Tibial nerve (tissue), 4 donors: ENCODE data around the gene MICU2. TPM values are rescaled to one million over a fixed set of nuclear protein-coding genes. Genes with fewer than 3 reads are reported as not detected.

Experiments
- DNase-seq, 2 donors: peaks; one replicate each; pipeline ENCODE4 v3.0.0-alpha.2; 2019; ENCODE audit warnings: low spot score in 2 of 2
- H3K27ac ChIP-seq, 4 donors: fragments of 200-600 bp; sonication (generic) in 3 of 4; one replicate each; pipeline ENCODE4 v1.5.1; 2017 to 2019; ENCODE audit warnings: mild to moderate bottlenecking in 1 of 4
- H3K27me3 ChIP-seq, 2 donors: fragments of 200-600 bp; sonication (generic) in 1 of 2; one replicate each; pipeline versions ENCODE4 v1.5.1 to v1.6.0; 2017 to 2019
- H3K36me3 ChIP-seq, 3 donors: fragments of 200-600 bp; sonication (generic); one replicate each; pipeline ENCODE4 v1.5.1; 2018 to 2019
- H3K4me1 ChIP-seq, 4 donors: fragments of 200-600 bp; sonication (generic) in 3 of 4; one replicate each; pipeline ENCODE4 v1.5.1; 2017 to 2019
- H3K4me3 ChIP-seq, 4 donors: fragments of 200-600 bp; sonication (generic) in 3 of 4; one replicate each; pipeline ENCODE4 v1.5.1; 2017 to 2019; ENCODE audit warnings: mild to moderate bottlenecking in 1 of 4, moderate library complexity in 1 of 4
- H3K9me3 ChIP-seq, 4 donors: fragments of 200-600 bp; sonication (generic) in 3 of 4; one replicate each; pipeline ENCODE4 v1.5.1; 2017 to 2019
- CTCF ChIP-seq, 5 experiments: fragments of 200-600 bp in 3 of 5; fragments of 450-650 bp in 2 of 5; sonication (generic) in 3 of 5; IDR thresholded peaks; one replicate each; pipeline ENCODE4 v1.5.1; 2016 to 2019; ENCODE audit warnings: antibody characterized with exemption in 5 of 5, mild to moderate bottlenecking in 3 of 5, moderate library complexity in 2 of 5
- EP300 ChIP-seq, 2 donors: sonication (generic); formaldehyde crosslinking; IDR thresholded peaks; one replicate each; pipeline ENCODE4 v1.6.1; 2017; ENCODE audit warnings: antibody characterized with exemption in 2 of 2, mild to moderate bottlenecking in 1 of 2
- POLR2A ChIP-seq, 2 donors: fragments of 450-650 bp; IDR thresholded peaks; one replicate each; pipeline ENCODE4 v1.6.1; 2017; ENCODE audit warnings: antibody characterized with exemption in 2 of 2, mild to moderate bottlenecking in 2 of 2, moderate library complexity in 2 of 2
- WGBS, 2 donors: methylation state at CpG; one replicate each; pipeline ENCODE4 v1.1.5; 2018; 5-methylcytosine and 5-hydroxymethylcytosine counted together
- total RNA-seq, 4 donors: library from RNA; depleted of rRNA; stranded (reverse); fragments of >200 nt; gene quantifications; one replicate each; pipeline ENCODE4 v1.1.0, GENCODE V29; 2016

The MICU2 gene
- total RNA-seq, 4 donors from 2014 or later = 57.3 to 85.2 (median 71.1) TPM

- TF ChIP-seq POLR2A (IDR thresholded peaks at IDR 0.05) = no peak
- no peak for TF ChIP-seq EP300 (IDR thresholded peaks at IDR 0.05)
- no peak for TF ChIP-seq CTCF (IDR thresholded peaks at IDR 0.05)
- Histone ChIP-seq H3K9me3 (peaks cover 0 to 12% (median 0%) of the 10 kb centered on the region in 4 donors), H3K4me1 (peaks cover 0 to 7% (median 0%) of the 10 kb centered on the region in 4 donors), H3K36me3 (peaks cover 0 to 13% (median 0%) of the 10 kb centered on the region in 3 donors), H3K4me3 (no peak overlapping the region), H3K27me3 (no peaks in the 10 kb centered on the region), H3K27ac (no peak overlapping the region)
- no peak for DNase-seq
- WGBS, 2 donors = 54 to 57% methylated on average over 1 of the region's 1 CpG
These were observed 18.9 kb downstream of the MICU2 start for GRCh38 chr13:21584973-21585592.

- peaks cover 0 to 13% (median 0%) of the 10 kb centered on the region in 3 donors for H3K36me3 ChIP-seq
- H3K27ac ChIP-seq = no peak overlapping the region
- peaks cover 0 to 7% (median 0%) of the 10 kb centered on the region in 4 donors for H3K4me1 ChIP-seq
- 46 to 59% methylated on average over 2 of the region's 2 CpGs for WGBS, 2 donors
- TF ChIP-seq EP300 (IDR thresholded peaks at IDR 0.05) (no peak), CTCF (IDR thresholded peaks at IDR 0.05) (no peak), POLR2A (IDR thresholded peaks at IDR 0.05) (no peak)
- H3K4me3 ChIP-seq = no peak overlapping the region
- no peaks in the 10 kb centered on the region for H3K27me3 ChIP-seq
- peaks cover 0 to 12% (median 0%) of the 10 kb centered on the region in 4 donors for H3K9me3 ChIP-seq
- no peak for DNase-seq
These were observed 20.5 kb downstream of the MICU2 start for GRCh38 chr13:21583478-21583877.

GRCh38 chr13:21580736-21581135 lies 23.2 kb downstream of the MICU2 start:
- H3K27me3 ChIP-seq = no peaks in the 10 kb centered on the region
- no peak for TF ChIP-seq POLR2A (IDR thresholded peaks at IDR 0.05)
- TF ChIP-seq CTCF (IDR thresholded peaks at IDR 0.05) = no peak
- TF ChIP-seq EP300 (IDR thresholded peaks at IDR 0.05) = no peak
- H3K36me3 ChIP-seq = peaks cover 0 to 13% (median 0%) of the 10 kb centered on the region in 3 donors
- peaks cover 0 to 12% (median 0%) of the 10 kb centered on the region in 4 donors for H3K9me3 ChIP-seq
- H3K27ac ChIP-seq = no peak overlapping the region
- H3K4me3 ChIP-seq = no peak overlapping the region
- peaks cover 0 to 7% (median 0%) of the 10 kb centered on the region in 4 donors for H3K4me1 ChIP-seq
- DNase-seq = no peak

GRCh38 chr13:21579754-21580316 lies 24.1 kb downstream of the MICU2 start:
- Histone ChIP-seq H3K27me3 (no peaks in the 10 kb centered on the region), H3K4me3 (no peak overlapping the region), H3K27ac (no peak overlapping the region), H3K4me1 (peaks cover 0 to 7% (median 0%) of the 10 kb centered on the region in 4 donors), H3K36me3 (peaks cover 0 to 13% (median 0%) of the 10 kb centered on the region in 3 donors), H3K9me3 (peaks cover 0 to 12% (median 0%) of the 10 kb centered on the region in 4 donors)
- DNase-seq = no peak
- 95 to 97% methylated on average over 3 of the region's 3 CpGs for WGBS, 2 donors
- TF ChIP-seq POLR2A (IDR thresholded peaks at IDR 0.05) (no peak), CTCF (IDR thresholded peaks at IDR 0.05) (no peak), EP300 (IDR thresholded peaks at IDR 0.05) (no peak)

GRCh38 chr13:21578748-21579147 lies 25.2 kb downstream of the MICU2 start:
- no peak overlapping the region for H3K4me3 ChIP-seq
- TF ChIP-seq CTCF (IDR thresholded peaks at IDR 0.05) = no peak
- no peak for TF ChIP-seq EP300 (IDR thresholded peaks at IDR 0.05)
- TF ChIP-seq POLR2A (IDR thresholded peaks at IDR 0.05) = no peak
- peaks cover 0 to 4% (median 0%) of the 10 kb centered on the region in 4 donors for H3K4me1 ChIP-seq
- WGBS, 2 donors = 46 to 58% methylated on average over 1 of the region's 1 CpG
- no peak for DNase-seq
- H3K36me3 ChIP-seq = peaks cover 0 to 13% (median 0%) of the 10 kb centered on the region in 3 donors
- no peak overlapping the region for H3K27ac ChIP-seq
- H3K27me3 ChIP-seq = no peaks in the 10 kb centered on the region
- peaks cover 0 to 12% (median 0%) of the 10 kb centered on the region in 4 donors for H3K9me3 ChIP-seq
